Nephron progenitor cell (in vitro differentiated cells): Measurements from ENCODE around the gene UBFD1.

Experiments
- DNase-seq: peaks from one replicate; pipeline ENCODE4 v3.0.0; 2021
- H3K27ac Mint-ChIP-seq: 2 replicates; pipeline ENCODE4 v1.8.0; 2021; ENCODE audit warnings: mild to moderate bottlenecking, moderate library complexity, mixed read lengths
- H3K27me3 Mint-ChIP-seq: 2 replicates; pipeline ENCODE4 v1.8.0; 2021; ENCODE audit warnings: mild to moderate bottlenecking, low read depth, mixed read lengths; ENCODE audit not compliant: poor library complexity
- H3K36me3 Mint-ChIP-seq: 2 replicates; pipeline ENCODE4 v1.8.0; 2021; ENCODE audit warnings: low read depth, mixed read lengths
- H3K4me1 Mint-ChIP-seq: 2 replicates; pipeline ENCODE4 v1.8.0; 2021; ENCODE audit warnings: mixed read lengths
- H3K4me3 Mint-ChIP-seq: 2 replicates; pipeline ENCODE4 v1.8.0; 2021; ENCODE audit warnings: mild to moderate bottlenecking, moderate library complexity, mixed read lengths
- H3K9me3 Mint-ChIP-seq: 2 replicates; pipeline ENCODE4 v1.8.0; 2021; ENCODE audit warnings: mild to moderate bottlenecking, moderate library complexity, mixed read lengths
- CTCF ChIP-seq: fragments of 200-600 bp; sonication (generic); IDR thresholded peaks from 2 replicates; pipeline ENCODE4 v1.5.0; 2021; ENCODE audit warnings: antibody characterized with exemption

The UBFD1 gene

GRCh38 chr16:23562505-23562904 lies 5.0 kb downstream of the UBFD1 start:
- H3K27ac Mint-ChIP-seq = peak overlapping the region; percentile 90
- TF ChIP-seq CTCF = no peak
- H3K27me3 Mint-ChIP-seq = no peaks in the 10 kb centered on the region
- H3K36me3 Mint-ChIP-seq = peaks cover 57% of the 10 kb centered on the region
- peaks cover 21% of the 10 kb centered on the region for H3K4me1 Mint-ChIP-seq
- H3K9me3 Mint-ChIP-seq = no peaks in the 10 kb centered on the region
- DNase-seq = no peak
- no peak overlapping the region for H3K4me3 Mint-ChIP-seq

GRCh38 chr16:23563186-23563585 lies 5.7 kb downstream of the UBFD1 start:
- Mint-ChIP-seq H3K4me1 (peaks cover 21% of the 10 kb centered on the region), H3K36me3 (peaks cover 63% of the 10 kb centered on the region), H3K4me3 (no peak overlapping the region), H3K27ac (peak overlapping the region; percentile 90), H3K27me3 (no peaks in the 10 kb centered on the region), H3K9me3 (no peaks in the 10 kb centered on the region)
- DNase-seq = peak; percentile 7
- TF ChIP-seq CTCF = no peak

GRCh38 chr16:23564575-23565363 lies 7.2 kb downstream of the UBFD1 start:
- no peaks in the 10 kb centered on the region for H3K9me3 Mint-ChIP-seq
- no peak for TF ChIP-seq CTCF
- peaks cover 67% of the 10 kb centered on the region for H3K36me3 Mint-ChIP-seq
- peaks cover 6% of the 10 kb centered on the region for H3K4me1 Mint-ChIP-seq
- H3K27me3 Mint-ChIP-seq = no peaks in the 10 kb centered on the region
- H3K27ac Mint-ChIP-seq = no peak overlapping the region
- no peak for DNase-seq
- no peak overlapping the region for H3K4me3 Mint-ChIP-seq

- no peak for DNase-seq
- Mint-ChIP-seq H3K27me3 (peaks cover 3% of the 10 kb centered on the region), H3K9me3 (no peaks in the 10 kb centered on the region), H3K27ac (peak overlapping the region; percentile 36), H3K36me3 (peaks cover 79% of the 10 kb centered on the region), H3K4me3 (no peak overlapping the region), H3K4me1 (no peaks in the 10 kb centered on the region)
- TF ChIP-seq CTCF = no peak
These were observed 9.2 kb downstream of the UBFD1 start for GRCh38 chr16:23566724-23567123.

- no peak overlapping the region for H3K4me3 Mint-ChIP-seq
- H3K4me1 Mint-ChIP-seq = no peaks in the 10 kb centered on the region
- DNase-seq = no peak
- peaks cover 78% of the 10 kb centered on the region for H3K36me3 Mint-ChIP-seq
- no peak overlapping the region for H3K27ac Mint-ChIP-seq
- H3K27me3 Mint-ChIP-seq = peaks cover 3% of the 10 kb centered on the region
- no peaks in the 10 kb centered on the region for H3K9me3 Mint-ChIP-seq
- no peak for TF ChIP-seq CTCF
These were observed 10.1 kb downstream of the UBFD1 start for GRCh38 chr16:23567602-23568001.

- peaks cover 3% of the 10 kb centered on the region for H3K27me3 Mint-ChIP-seq
- H3K4me1 Mint-ChIP-seq = no peaks in the 10 kb centered on the region
- H3K9me3 Mint-ChIP-seq = no peaks in the 10 kb centered on the region
- no peak for DNase-seq
- H3K36me3 Mint-ChIP-seq = peaks cover 63% of the 10 kb centered on the region
- no peak overlapping the region for H3K27ac Mint-ChIP-seq
- no peak for TF ChIP-seq CTCF
- H3K4me3 Mint-ChIP-seq = no peak overlapping the region
These were observed 13.6 kb downstream of the UBFD1 start for GRCh38 chr16:23570992-23571632.
